IPS-18a (cell line): ENCODE results near the gene HS2ST1.
"Not testable (repeated sequence)": the region's sequence is repeated elsewhere in the genome, so short reads cannot be mapped to it uniquely, and the experiment has no call there.

Source experiments
- H3K27ac ChIP-seq: one replicate; pipeline ENCODE4 v1.5.1; 2013; ENCODE audit warnings: low read length
- H3K27me3 ChIP-seq: one replicate; pipeline ENCODE4 v1.6.1; 2013; ENCODE audit warnings: mild to moderate bottlenecking, low read length; ENCODE audit not compliant: control insufficient read depth, insufficient read depth
- H3K36me3 ChIP-seq: one replicate; pipeline ENCODE4 v1.6.1; 2013; ENCODE audit warnings: low read depth, low read length; ENCODE audit not compliant: control insufficient read depth
- H3K4me1 ChIP-seq: one replicate; pipeline ENCODE4 v1.6.1; 2013; ENCODE audit warnings: low read depth, low read length; ENCODE audit not compliant: control insufficient read depth
- H3K4me3 ChIP-seq: one replicate; pipeline ENCODE4 v1.5.1; 2013; ENCODE audit warnings: low read length
- H3K9ac ChIP-seq: one replicate; pipeline ENCODE4 v1.6.1; 2013; ENCODE audit warnings: mild to moderate bottlenecking, low read length, moderate library complexity
- H3K9me3 ChIP-seq: one replicate; pipeline ENCODE4 v1.6.1; 2013; ENCODE audit warnings: low read depth, low read length; ENCODE audit not compliant: control insufficient read depth

Gene HS2ST1

DNA sequence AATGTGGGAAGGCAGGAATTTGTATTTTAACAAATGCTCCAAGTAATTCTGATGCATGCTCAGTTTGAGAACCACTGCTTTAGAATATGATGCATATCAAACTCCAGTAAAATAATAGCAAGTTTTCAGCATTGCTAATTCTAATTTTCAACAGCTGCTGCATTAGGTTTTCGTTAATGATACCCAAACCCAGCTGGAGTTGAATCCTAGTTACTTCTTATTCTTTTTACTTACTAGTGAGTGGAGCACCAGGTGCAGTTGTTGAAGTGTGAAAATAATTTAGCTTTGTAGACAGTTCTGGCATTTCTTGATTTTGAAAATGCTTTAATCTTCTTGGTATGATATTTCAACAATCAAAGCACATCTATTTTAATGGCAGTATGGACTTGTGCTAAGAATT lies 138.5 kb downstream of the HS2ST1 start:
- Histone ChIP-seq H3K9me3 (peaks cover 5% of the 10 kb centered on the region), H3K36me3 (no peaks in the 10 kb centered on the region), H3K9ac (no peak overlapping the region), H3K27ac (no peak overlapping the region), H3K4me3 (no peak overlapping the region), H3K27me3 (no peaks in the 10 kb centered on the region), H3K4me1 (no peaks in the 10 kb centered on the region)

DNA sequence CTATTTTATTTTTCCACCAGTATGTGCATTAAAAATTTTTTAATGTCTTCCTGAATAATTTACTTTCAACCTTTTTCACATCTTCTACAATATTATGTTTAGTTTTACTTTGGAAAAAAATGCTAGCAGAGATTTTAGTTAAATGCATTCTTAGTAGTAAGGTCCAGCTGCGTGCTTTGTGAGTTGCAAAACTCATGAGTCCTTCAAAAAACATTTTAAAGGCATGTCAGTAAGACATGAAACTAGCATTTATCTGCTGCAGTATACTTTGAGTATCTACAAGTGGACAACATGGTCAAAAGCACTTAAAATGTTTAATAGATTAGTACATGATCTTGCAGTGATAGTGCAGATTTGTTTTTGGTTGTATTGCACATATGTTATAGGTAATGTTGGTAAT lies 139.0 kb downstream of the HS2ST1 start:
- Histone ChIP-seq H3K4me1 (no peaks in the 10 kb centered on the region), H3K4me3 (no peak overlapping the region)

DNA sequence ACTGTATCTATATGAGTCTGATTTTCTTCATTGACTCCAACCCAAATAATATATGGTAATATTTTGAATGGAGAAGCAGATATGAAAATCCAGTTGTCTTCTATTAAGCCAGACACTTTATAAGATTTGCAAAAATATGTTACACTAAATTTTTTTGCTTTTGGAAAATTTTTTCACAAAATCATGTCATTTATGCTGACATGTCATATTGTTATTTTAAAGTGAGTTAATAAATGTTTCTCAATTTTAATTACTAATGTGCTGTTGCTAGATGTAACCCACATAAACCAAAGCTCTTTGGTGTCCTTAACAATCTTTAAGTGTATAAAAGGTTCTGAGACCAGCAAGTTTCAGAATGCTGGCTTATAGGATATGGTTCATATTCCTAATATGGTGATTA lies 142.5 kb downstream of the HS2ST1 start:
- H3K4me3 ChIP-seq, result no peak overlapping the region
- H3K9me3 ChIP-seq, result no peaks in the 10 kb centered on the region
- no peak overlapping the region for H3K27ac ChIP-seq
- no peak overlapping the region for H3K9ac ChIP-seq
- no peaks in the 10 kb centered on the region for H3K4me1 ChIP-seq
- H3K27me3 ChIP-seq, result no peaks in the 10 kb centered on the region
- no peaks in the 10 kb centered on the region for H3K36me3 ChIP-seq

More for the DNA sequence above, 139.0 kb downstream of the HS2ST1 start:
- no peaks in the 10 kb centered on the region for H3K27me3 ChIP-seq
- H3K9ac ChIP-seq, result no peak overlapping the region
- H3K9me3 ChIP-seq, result peaks cover under 1% of the 10 kb centered on the region
- no peak overlapping the region for H3K27ac ChIP-seq
- H3K36me3 ChIP-seq, result no peaks in the 10 kb centered on the region

DNA sequence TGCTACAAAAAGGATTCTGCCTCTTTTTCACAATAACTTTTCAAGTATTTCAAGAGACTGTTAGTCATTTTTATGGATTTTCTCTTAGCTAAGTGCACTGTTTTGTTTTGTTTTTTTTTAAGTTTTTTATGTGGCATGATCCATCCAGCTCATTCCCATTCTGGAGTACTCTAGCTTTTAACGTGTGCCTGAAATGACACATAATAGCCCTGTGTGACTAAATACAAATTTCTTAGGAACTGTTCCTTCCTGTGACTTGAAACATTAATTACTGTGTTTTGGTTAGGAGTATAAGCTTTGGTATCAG lies 143.9 kb downstream of the HS2ST1 start:
- no peaks in the 10 kb centered on the region for H3K27me3 ChIP-seq
- H3K9ac ChIP-seq, result no peak overlapping the region
- H3K27ac ChIP-seq, result no peak overlapping the region
- H3K4me3 ChIP-seq, result no peak overlapping the region
- H3K36me3 ChIP-seq, result no peaks in the 10 kb centered on the region
- no peaks in the 10 kb centered on the region for H3K4me1 ChIP-seq
- no peaks in the 10 kb centered on the region for H3K9me3 ChIP-seq

DNA sequence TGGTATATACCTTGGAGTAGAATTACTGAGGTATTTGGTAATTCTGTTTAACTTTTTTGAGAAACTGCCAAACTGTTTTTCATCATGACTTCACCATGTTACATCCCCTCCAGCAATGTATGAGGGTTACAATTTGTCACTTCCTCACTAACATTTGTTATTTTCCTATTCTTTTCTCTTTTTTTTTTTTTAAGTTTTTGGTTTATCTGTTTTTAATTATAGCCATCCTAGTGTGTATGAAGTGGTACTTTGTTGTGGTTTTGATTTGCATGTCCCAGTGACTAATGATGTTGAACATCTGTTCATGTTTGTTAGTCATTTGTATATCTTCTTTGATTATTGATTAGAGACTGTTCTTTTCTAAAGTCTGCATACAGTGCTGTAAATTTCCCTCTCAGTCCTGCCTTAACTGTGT lies 147.3 kb downstream of the HS2ST1 start:
- Histone ChIP-seq H3K4me3 (no peak overlapping the region), H3K27me3 (no peaks in the 10 kb centered on the region), H3K9me3 (no peaks in the 10 kb centered on the region), H3K9ac (no peak overlapping the region), H3K4me1 (no peaks in the 10 kb centered on the region), H3K27ac (no peak overlapping the region), H3K36me3 (no peaks in the 10 kb centered on the region)

DNA sequence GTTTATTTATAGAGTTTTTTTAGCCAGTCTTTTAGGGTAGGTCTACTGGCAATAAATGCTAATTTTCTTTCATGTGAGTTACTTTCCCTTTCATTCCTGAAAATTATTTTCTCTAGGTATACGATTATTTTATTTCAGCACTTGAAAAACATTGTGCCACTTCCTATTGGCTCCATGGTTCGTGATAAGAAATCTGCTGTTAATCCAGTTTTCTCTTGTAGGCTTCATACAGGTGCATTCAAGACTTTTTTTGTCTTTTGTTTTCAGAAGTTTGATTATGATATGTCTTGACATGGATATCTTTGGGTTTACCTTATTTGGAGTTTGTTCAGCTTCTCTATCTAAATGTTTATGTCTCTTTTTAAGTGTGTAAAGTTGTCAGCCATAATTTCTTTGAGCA lies 148.3 kb downstream of the HS2ST1 start:
- no peaks in the 10 kb centered on the region for H3K9me3 ChIP-seq
- H3K27me3 ChIP-seq, result no peaks in the 10 kb centered on the region
- H3K4me3 ChIP-seq, result no peak overlapping the region
- no peaks in the 10 kb centered on the region for H3K36me3 ChIP-seq
- no peaks in the 10 kb centered on the region for H3K4me1 ChIP-seq
- H3K27ac ChIP-seq, result no peak overlapping the region
- no peak overlapping the region for H3K9ac ChIP-seq

DNA sequence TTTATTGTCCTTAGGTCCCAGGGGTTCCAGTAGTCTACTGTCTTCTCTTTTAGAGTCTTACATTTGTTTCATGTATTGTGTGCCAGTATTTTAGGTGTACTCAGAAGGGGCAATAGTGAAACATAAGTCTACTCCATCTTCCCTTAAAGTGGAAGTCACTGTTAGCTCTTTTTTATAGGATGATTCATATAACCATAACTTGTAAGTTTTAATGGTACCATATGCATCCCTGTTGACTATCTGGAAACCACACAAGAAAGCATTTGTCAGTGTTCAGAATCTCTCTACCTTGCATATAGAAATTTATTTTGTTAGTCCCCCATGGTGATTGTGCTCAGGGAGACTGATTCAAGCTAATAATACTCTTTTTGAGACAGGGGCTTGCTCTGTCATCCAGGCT lies 149.9 kb downstream of the HS2ST1 start:
- Histone ChIP-seq H3K27ac (no peak overlapping the region), H3K9ac (no peak overlapping the region), H3K9me3 (no peaks in the 10 kb centered on the region), H3K4me1 (no peaks in the 10 kb centered on the region), H3K4me3 (no peak overlapping the region), H3K36me3 (no peaks in the 10 kb centered on the region), H3K27me3 (no peaks in the 10 kb centered on the region)

DNA sequence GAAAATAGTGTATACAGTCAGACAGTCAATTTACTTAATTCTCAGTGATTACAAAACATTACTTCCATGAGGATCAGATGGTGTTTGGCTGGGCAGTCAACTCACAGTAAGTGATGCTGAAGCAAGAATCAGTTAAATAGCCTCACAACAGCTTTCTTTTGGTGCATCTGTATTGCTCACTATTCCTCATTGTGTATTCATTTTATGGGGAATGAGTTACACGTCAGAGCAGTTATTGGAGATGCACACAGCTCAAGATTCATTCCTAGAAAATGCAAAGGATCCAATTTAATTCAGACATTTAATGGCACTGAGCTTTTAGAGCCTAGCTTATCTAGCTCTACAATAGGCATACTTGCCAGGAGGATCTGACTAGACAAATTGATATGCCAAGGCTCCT lies 150.6 kb downstream of the HS2ST1 start:
- Histone ChIP-seq H3K27me3 (no peaks in the 10 kb centered on the region), H3K36me3 (no peaks in the 10 kb centered on the region), H3K9me3 (no peaks in the 10 kb centered on the region), H3K27ac (no peak overlapping the region), H3K9ac (no peak overlapping the region), H3K4me3 (no peak overlapping the region), H3K4me1 (no peaks in the 10 kb centered on the region)

DNA sequence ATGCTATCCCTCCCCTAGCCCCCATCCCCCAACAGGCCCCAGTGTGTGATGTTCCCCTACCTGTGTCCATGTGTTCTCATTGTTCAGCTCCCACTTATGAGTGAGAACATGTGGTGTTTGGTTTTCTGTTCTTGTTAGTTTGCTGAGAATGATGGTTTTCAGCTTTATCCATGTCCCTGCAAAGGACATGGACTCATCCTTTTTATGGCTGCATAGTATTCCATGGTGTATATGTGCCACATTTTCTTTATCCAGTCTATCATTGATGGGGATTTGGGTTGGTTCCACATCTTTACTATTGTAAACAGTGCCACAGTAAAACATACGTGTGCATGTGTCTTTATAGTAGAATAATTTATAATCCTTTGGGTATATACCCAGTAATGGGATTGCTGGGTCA lies 152.3 kb downstream of the HS2ST1 start:
- not testable (repeated sequence) for H3K4me3 ChIP-seq, H3K9ac ChIP-seq, H3K36me3 ChIP-seq, H3K27ac ChIP-seq, H3K27me3 ChIP-seq, H3K9me3 ChIP-seq, H3K4me1 ChIP-seq

DNA sequence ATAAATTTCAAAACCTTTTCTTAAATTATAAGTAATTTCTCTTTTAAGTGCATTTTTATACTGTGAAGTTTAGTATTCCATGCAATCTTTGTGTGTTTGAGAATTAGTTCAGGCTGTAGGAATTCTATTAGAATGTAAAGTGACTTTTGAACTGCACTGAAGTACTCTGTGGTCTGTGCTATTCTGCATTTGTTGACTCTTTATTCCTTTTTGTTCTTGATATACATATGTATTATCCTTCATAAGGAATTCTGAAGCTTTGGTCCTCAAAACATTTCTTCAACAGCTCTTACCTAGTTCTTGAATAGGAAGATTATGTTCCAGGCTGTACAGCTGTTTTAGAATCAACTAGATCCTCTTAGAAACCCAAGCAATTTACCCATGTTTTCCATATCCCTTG lies 158.0 kb downstream of the HS2ST1 start:
- Histone ChIP-seq H3K9me3 (no peaks in the 10 kb centered on the region), H3K4me1 (peaks cover 8% of the 10 kb centered on the region), H3K36me3 (peaks cover 4% of the 10 kb centered on the region), H3K27ac (no peak overlapping the region), H3K9ac (no peak overlapping the region), H3K27me3 (no peaks in the 10 kb centered on the region), H3K4me3 (no peak overlapping the region)

DNA sequence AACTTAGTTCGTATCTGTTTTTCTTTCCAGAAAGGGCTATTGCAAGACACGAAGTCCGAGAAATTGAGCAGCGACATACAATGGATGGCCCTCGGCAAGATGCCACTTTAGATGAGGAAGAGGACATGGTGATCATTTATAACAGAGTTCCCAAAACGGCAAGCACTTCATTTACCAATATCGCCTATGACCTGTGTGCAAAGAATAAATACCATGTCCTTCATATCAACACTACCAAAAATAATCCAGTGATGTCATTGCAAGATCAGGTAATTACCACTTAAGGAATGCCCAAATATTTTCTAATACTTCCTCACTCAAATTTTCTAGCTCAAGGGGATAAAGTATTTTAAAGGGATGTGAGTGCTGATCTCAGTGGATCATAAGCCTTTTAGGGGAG lies 158.5 kb downstream of the HS2ST1 start:
- Histone ChIP-seq H3K27me3 (no peaks in the 10 kb centered on the region), H3K9ac (no peak overlapping the region), H3K4me3 (no peak overlapping the region)

DNA sequence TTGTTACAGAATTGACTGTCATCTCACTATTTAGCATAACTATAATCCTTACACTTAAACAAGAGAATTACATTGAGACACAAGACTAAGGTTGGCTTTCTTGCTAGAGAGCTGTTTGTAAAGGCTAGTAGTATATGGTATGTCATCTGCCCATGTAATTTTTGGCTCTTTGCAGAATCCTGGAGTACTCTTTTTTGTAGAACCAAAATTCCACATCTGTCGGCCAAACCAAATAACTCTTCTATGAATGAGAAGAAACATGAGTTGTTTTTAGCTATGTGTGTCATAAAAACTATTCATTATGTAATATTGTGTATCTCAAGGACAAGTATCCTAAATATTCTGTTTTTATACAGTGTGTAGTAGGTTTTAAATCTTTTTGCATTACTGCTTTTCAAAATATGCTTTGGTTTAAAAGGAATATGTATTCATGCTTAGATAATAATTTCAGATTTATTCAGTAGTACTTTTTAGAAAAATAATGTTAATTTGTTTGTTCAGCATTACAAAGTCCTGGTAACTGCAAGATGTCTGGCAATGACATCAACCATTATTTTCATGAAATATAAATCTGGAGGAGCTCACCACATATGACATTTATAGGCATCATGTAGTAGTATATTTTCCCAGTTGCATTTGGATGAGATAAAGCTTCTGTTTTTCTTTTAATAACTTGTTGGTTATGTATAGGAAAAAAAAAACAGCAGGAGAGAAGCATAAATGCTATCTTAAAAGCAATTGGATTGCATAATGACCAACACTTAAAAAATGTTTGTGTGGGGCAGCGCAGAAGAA lies 159.8 kb downstream of the HS2ST1 start:
- Histone ChIP-seq H3K27me3 (no peaks in the 10 kb centered on the region), H3K27ac (no peak overlapping the region), H3K4me1 (peaks cover 8% of the 10 kb centered on the region), H3K4me3 (no peak overlapping the region), H3K9me3 (no peaks in the 10 kb centered on the region), H3K36me3 (peaks cover 4% of the 10 kb centered on the region), H3K9ac (no peak overlapping the region)

More for the DNA sequence above, 158.5 kb downstream of the HS2ST1 start:
- no peak overlapping the region for H3K27ac ChIP-seq
- no peaks in the 10 kb centered on the region for H3K9me3 ChIP-seq
- peaks cover 4% of the 10 kb centered on the region for H3K36me3 ChIP-seq
- H3K4me1 ChIP-seq, result peaks cover 8% of the 10 kb centered on the region
